Measurements from ENCODE around the gene NABP1.

Gene NABP1

DNA sequence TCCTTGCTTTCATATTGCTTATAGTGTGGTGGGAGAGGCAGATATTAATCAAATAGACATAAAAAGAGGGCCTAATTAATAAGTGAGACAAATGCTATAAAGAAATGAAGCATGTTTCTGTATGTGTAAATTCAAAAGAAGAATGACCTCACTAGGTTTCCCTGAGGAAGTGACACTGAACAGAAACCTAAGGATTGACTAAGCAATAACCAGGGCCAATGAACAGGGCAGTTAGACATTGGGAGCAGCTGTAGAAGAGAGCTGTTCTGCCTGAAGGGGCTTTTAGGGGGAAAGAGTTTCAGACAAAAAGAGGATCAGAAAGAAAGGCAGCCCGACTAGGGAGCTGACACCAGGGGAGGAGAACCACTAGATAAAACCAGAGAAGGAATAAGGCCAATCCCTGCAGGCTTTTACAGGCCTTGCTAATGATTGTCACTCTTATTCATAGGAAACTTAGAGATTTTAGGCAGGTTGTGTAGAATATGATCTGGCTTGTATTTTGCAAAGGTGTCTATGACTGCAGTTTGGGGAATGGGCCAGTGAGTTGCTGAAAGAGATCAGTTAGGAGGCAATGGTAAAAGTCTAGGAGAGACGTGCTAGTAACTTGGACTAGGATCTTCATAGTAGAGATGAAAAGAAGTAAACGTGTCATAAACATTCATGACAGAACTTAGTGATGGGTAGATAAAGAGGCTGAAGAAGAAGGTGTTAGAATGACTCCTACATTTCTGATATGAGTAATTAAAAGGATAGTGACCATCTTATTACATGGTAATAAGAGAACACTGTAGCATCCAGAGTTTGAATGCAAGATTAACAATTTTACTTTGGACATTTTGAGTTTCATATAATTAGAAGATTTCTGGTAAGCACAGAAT lies 26.8 kb upstream of the NABP1 start:
- DNase-seq (ENCODE audit: low read depth): no peak

DNA sequence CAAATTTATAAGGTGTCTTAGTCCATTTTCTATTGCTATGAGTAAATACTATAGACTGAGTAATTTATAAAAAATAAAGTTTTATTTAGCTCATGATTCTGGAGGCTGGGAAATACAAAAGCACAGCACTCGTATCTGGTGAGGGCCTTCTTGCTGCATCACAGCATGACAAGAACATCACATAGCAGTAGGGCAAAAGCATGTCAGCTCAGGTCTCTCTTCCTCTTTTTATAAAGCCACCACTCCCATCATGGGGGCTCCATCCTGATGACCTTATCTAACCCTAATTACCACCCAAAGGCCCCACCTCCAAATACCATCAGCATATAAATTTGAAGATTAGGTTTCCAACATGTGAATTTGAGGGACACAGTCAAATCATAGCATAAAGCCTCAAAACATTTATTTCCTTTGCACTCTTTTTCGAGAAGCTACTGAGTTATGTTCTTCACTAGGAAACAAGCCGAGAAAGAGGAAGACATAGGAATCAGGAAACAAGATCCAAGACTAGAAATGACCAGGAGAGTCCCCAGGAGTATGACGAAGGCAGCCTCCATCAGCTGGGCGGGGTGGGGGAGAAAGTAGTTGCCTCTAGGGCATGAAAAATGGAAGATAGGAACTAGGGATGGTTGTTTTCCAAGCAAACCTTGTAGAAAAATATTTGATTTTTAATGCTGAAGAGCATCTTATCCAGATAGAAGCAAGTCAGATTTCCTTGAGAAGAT lies 24.1 kb upstream of the NABP1 start:
- no peak for DNase-seq (ENCODE audit: low read depth)

DNA sequence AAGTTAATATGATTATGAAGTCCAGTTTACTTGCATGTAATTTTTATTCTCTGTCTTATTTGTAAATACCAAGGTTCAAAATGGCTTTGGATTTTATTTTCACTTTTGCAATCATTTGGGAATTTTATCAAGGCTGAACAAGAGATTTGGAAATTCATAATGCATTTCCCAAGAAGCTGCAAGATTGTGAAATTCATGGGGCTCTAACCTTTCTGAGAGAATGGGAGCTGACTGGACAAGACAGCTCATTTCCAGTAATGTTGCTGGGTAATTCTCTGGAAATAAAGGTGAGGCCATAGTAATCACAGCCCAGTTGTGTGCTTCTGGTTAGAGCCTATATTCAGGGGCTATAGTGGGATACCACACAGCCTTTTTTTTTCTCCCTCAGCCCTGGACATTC lies 21.5 kb upstream of the NABP1 start:
- no peak for DNase-seq (ENCODE audit: low read depth)

DNA sequence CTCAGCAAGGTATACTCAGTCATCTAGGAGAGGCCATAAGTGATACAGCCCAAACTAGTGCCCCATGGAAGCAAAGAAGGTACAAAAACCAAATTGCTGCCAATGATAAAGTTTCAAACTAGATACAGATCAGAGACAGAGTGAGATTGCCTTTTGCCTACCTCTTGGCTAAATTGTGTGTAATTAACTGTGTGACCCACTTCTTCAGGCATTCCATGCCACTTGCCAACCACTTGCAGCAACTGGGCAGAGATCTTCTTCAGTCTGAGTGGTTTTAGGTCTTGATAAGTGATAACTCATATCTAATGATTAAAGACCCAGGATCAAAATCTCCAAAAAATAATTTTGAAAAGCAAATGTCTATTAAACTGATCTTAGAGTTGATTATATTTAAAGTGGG lies 21.1 kb upstream of the NABP1 start:
- no peak for DNase-seq (ENCODE audit: low read depth)

DNA sequence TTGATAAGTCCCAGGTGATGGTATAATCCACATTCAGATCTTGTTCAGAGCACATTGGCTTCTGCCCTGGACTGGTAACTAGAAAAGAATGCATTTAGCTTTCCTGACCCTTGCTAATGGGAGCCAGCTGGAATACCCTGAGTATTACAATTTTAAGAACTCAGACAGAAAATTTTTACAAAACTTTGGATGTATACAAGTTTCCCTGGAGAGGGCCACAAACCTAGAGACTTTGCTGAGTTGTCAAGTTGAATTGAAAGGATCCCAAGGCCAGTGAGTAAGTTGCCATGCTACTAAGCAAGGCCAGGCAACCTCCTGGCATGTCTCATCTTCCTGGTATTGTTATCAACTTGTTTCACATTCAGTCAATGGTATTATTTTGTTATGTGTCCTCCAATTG lies 20.0 kb upstream of the NABP1 start:
- DNase-seq (ENCODE audit: low read depth): no peak

DNA sequence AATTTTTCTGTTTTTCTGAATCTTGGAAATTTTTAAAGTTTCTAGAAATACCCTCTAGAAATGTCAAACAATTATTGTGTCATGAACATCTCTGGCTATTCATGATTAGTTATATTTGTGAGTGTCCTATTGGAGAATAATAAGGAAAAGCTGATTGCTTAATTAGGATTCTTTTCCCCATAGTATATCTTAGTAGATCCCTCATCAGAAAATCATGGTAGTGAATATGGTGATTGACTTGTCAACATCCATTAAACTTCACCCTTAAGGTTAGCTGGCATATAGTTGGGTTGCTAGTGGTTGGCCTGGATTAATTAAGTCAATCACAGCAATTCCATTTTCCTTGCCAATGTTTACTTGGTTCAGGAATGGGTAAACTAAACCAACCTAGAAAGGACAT lies 18.7 kb upstream of the NABP1 start:
- no peak for DNase-seq (ENCODE audit: low read depth)

DNA sequence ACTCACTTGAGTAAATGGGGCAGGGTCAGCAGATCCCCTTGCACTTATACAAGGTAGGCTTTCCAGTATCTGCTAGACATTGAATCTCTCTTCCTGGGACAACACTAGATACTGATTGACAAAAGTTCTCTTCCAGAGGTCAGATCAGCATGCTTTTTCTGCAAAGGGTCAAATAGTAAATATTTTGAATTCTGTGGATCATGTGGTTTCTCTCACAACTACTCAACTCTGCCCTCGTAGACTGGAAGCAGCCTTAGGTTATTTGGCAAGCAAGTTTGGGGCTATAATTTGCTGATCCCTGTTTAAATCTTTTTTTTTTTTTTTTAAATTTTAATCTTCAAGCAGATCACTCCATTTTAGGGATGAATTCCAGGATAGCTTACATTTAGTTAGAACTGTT lies 17.4 kb upstream of the NABP1 start:
- DNase-seq (ENCODE audit: low read depth): no peak

DNA sequence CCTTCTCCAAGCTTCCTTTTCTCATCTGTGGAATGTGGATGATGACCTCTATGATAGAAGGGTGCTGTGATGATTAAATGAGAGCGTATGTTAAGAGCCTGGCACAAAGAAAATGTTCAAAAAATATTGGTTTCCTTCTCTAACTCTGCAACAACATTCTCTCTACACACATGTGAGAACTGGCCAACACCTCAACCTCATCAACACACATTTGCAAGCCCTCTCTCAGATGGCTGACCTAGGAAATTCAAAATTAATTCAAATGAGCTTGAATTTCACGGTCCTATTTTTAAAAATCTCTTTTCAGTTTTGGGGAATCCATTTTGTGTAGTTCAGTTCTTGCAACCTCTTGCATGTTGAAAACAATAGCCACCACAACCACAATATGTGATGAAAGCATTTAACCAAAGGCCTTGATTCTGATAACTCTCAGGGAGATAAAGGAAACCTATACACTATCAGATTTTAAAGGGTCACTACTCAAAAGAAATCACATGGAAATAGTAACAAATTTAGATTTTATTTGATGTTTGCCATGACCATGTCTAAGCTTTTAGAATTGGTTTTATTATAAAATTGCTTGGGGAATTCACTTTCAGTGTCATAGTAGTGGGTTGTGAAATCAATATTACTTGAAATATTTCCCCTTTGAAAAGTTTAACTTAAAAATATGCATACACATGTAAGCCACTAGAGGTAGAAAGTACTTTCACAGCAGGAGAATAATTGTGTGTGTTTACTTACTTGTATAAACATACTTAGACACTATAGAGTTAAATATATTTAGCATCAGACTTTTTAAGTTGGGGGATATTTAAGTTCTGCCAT lies 16.6 kb upstream of the NABP1 start:
- no peak for DNase-seq (ENCODE audit: low read depth)

DNA sequence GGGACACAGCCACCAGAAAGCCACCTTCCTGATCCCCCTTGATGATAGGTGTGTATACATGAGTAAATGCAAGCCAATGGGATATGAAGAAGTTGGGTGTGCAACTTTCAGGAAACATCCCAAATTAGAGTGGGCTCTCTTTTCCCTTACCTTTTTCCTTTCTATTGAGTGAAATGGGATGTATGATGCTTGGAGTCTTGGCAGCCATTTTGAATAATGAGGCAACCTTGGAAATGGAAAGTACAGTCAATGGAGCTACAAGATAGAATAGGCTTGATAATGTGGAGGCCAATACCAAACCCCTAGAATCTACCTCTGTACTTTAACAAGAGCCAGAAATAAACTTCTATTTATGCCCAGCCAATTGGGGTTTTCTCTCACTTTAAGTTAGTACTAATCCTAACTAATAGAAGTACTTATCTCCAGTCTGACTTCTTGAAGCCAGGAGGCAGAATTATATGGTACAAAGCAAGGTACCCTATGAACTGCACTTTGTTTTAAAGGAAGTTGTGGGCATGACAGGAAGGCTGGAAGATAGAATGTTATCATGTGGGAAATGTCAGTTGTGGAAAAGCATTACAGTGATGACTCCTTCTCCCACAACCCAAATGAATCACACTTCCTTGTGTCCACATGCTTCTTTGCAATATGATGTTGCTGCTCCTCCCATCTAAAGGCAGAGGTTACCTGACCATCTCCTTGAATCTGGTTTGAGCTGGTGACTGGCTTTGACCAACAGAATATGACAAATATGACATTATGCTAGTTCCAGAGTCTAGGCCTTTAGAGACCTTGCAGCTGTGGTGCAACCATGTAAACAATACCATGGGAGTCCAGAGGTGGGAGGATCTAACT lies 12.9 kb upstream of the NABP1 start:
- no peak for DNase-seq (ENCODE audit: low read depth)

DNA sequence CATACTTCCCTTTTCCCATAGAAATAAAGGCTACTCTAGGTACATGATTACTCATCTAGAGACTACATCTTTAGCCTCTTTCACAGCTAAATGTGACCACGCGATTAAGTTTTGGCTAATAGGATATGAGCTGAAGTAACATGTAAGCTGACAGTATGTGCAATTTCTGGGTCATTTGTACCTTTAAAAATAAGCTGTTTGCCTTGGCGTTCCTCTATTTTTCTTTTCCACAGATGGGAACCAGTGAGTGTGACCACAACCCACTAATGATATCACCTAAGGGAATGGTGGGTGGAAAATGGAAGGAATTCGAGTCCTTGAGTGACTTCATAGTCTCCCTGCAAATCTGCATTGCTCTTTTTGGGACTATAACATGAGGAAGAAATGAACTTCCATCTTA lies 11.7 kb upstream of the NABP1 start:
- DNase-seq (ENCODE audit: low read depth): no peak

DNA sequence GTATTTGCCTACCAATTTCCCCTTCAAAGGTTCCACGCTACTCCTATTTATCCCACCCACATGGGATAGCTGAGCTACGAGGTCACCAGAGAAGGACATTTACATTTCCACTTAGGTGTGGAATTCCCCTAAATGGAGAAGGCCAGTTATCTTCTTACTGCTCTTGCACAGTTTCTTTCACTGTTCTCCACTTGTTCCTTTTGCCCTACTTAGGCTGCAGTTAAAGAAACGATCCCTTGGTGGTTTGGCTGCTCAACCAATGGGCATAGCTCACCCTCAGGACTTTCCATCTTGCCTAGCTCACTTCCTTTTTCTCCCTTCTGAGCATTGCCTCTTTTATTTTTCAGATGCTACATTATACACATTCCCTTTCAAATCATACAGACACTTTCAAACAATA lies 11.2 kb upstream of the NABP1 start:
- no peak for DNase-seq (ENCODE audit: low read depth)

DNA sequence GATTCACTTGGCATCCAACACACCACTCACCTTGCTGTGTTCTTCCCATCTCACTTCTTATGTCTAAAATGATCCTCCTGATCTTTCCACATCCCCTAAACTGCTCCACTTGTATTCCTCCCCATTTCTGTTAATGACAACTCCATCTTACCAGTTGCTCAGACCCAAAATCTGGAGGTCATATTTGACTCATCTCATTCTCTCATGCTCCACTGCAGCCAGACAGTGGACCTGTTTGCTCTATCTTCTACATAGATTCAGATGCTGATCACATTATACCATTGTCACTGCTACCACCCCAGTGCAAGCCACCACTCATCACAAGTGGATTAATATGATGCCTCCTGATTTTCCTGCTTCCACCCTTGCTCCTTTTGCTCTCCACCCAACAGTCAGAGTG lies 7.9 kb upstream of the NABP1 start:
- DNase-seq (ENCODE audit: low read depth): no peak

DNA sequence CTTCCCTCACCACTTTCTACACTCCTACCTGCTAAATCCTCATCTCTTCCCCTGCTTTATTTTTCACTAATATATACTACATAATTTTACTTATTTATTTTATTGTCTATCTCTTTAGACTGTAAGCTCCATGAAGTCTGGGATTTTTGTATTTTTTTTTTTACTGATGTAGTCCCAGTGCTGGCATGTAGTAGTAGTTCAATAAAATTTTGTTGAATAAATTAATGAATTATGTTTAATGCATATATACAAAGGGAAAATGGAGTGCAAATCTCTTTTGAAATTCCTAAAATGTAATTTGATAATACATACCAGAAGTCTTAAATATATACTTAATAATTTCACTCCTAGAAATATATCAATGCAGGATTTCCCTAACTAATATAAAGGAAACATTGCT lies 7.1 kb upstream of the NABP1 start:
- DNase-seq (ENCODE audit: low read depth): no peak

DNA sequence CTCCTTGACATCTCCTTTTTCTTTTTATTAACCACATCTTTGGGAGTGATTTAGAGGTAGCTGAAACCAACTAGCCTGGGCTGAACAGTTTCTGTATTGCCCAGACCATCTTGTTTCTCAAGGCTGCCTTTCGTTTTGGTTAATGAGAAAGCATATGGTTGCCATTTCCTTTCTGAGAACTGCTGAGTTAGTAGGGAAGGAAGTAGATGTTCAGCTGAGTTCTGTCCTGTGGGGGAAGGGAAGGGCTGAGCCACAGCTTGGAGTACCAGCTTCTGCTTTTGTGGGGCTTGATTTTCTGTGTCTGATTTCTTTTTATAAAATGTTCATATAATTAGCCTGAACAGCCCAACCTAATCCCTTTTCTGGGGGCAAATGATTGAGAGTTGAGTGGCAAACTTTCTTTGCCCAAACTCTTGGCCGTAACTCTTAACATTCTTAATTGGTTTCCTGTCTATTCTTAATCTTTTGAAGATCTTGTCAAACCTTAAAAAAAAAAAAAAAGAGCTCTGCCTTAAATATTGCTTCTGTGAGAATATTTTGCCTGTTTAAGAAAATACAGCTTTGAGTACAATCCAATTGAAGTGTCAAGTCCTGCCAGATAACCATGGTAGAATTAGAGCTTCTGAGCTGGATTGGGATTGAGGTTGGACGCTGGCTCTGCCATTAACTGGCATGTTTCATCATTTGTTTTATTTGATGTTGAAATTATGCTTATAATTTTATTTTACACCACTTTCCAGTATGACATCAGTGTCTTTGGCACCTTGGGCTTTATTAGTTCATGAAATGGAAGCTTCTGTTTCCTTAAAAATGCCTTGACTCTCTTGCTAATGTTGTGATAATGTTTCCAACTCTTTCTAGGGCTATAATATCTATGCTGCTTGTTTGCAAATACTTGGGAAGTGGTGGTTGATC lies 1.9 kb upstream of the NABP1 start:
- peak; percentile 16 for DNase-seq (ENCODE audit: low read depth)

DNA sequence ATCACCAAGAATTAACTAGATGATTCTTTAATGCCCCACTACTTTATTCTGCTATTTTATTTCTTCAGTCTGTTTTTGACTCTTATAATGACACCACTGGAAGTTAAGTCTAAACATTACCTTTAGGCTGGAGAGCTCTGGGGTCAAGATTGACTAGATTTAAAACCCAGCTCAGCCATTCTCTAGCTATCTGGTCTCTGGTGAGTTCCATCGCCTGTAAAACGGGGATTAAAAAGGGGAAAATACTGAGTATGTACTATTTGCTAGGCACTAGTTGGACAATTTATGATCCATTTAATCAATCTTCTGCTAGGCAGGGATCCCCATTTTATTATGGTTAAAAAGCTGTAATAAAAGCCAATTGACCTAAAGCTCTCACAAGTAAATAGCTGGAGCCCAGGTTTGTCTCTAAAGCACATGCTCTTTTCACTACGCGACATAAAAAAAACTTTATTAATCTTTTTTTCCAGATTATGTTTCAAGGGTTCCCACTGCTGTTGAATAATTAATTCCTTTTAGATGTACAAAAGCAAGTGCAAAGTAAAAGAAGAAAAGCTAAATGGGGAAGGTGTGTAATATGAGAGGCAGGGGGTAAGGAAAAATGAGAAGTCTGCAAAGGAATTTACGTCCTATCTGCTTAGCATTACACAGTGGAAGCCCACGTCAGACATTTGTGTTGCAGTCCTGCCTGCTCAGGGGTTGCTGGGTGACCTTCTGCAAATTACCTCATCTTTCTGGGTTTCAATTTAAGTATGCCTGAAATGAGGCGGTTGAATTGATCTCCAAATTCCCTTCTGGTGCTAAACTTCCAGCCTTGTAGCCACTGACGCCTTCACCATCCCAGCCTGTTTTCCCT lies 918 bp upstream of the NABP1 start:
- DNase-seq (ENCODE audit: low read depth): peak; percentile 18

DNA sequence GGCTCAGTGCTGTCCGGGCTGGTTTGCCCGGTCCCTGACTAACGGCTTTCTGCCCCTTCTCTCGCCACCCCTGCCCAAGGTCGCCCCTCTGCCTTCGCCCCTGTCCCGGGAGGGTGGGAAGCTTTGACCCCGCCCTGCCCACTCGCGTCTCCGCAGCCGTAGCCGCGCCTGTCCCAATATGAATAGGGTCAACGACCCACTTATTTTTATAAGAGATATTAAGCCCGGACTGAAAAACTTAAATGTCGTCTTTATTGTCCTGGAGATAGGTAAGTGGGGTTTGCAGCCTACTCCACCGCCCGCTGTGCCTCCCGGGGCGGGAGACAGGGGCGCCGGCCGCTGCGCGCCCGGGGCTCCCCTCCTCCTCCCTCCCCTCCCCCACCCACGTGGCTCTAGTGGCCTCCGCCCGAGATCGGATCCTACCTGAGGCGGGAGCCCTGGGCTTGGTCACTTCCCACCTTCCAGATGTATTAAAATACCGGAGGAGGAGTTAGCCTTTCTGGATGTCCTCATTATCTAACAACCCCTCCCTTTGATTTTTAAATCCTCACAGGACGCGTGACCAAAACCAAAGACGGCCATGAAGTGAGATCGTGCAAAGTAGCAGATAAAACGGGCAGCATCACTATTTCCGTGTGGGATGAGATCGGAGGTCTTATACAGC lies 633 bp downstream of the NABP1 start:
- peak; percentile 9 for DNase-seq (ENCODE audit: low read depth)

DNA sequence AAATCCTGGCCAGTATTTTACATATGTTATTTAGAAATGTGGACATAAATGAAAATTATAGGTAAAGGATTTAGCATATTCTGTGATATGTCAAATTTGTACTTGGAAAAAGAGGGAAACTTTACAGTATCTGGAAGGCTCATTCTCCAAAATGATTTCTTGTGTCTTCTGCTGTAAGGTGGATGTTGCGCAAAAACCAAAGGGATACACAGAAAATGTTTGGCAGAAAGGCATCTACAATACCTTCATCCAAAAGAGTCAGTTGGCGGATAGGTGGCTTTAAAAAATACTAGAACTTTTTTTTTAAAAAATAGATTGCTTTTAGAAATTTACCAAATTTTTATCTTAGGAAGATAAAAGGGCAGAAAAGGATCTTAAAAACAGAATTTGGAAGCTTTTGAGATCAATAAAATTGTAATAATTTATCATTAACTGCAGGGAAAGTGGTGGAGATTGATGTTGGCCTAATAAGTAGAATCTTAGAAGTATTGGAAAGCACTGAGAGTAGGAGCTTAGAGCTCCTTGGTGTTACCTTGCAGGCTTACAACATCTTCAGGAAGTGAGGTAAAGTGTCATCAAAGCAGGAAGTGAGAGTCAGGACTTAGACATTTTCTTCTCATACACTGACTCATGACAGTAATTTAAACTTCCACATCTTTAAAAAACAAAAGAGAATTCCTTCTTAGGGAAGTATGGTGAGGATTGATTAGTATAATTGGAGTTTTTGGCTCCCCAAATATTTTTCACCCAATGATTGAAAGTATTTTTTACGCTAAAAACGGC lies 2.1 kb downstream of the NABP1 start:
- DNase-seq (ENCODE audit: low read depth): no peak

DNA sequence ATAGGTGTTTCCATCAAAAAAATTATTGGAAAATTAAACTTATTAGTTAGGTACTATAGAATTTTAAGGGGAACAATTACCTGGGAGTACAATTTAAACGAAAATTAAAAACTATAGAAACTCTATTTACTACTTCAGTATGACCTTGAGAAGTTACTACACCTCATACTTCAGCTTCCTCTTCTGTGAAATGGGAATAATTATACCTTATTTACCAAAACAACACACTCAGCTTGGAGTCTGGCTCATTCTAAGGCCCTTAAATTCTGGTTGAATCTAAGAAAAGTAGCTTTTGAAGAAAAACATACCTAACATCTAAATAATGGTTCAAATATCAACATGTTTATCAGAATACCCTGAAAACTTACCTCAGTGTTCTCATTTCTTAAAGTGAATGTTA lies 2.7 kb downstream of the NABP1 start:
- no peak for DNase-seq (ENCODE audit: low read depth)
